Kidney epithelial cell (primary cell): ENCODE results near the gene UBAP2. TPM values are rescaled to one million over a fixed set of nuclear protein-coding genes. Genes with fewer than 3 reads are reported as not detected.
"Not testable (repeated sequence)": the region's sequence is repeated elsewhere in the genome, so short reads cannot be mapped to it uniquely, and the experiment has no call there.

Experiments
- DNase-seq: peaks from one replicate; pipeline ENCODE4 v3.0.0-alpha.2; 2010; ENCODE audit warnings: low read depth
- H3K27me3 ChIP-seq: 2 replicates; pipeline ENCODE4 v1.6.0; 2011; ENCODE audit warnings: low read length; ENCODE audit not compliant: control insufficient read depth, insufficient read depth
- H3K36me3 ChIP-seq: 2 replicates; pipeline ENCODE4 v1.5.1; 2011; ENCODE audit warnings: low read length; ENCODE audit not compliant: control insufficient read depth, insufficient read depth
- H3K4me3 ChIP-seq: 2 replicates; pipeline ENCODE4 v1.5.1; 2011; ENCODE audit warnings: low read depth, mild to moderate bottlenecking, control low read depth, low read length
- total RNA-seq: library from RNA; depleted of rRNA; stranded (reverse); fragments of >200 nt; gene quantifications from 2 replicates; pipeline ENCODE4 v1.2.3, GENCODE V29; 2015
- TF ChIP-seq, protein P1 (sequence below): IDR thresholded peaks from 2 replicates; pipeline ENCODE4 v1.5.1; 2011; ENCODE audit warnings: mild to moderate bottlenecking, moderate library complexity, low read length, control low read depth, inconsistent platforms; ENCODE audit not compliant: insufficient read depth, poor library complexity, severe bottlenecking

Gene UBAP2
- total RNA-seq, 1 donor from 2014 or later, result 25.5 TPM

DNA sequence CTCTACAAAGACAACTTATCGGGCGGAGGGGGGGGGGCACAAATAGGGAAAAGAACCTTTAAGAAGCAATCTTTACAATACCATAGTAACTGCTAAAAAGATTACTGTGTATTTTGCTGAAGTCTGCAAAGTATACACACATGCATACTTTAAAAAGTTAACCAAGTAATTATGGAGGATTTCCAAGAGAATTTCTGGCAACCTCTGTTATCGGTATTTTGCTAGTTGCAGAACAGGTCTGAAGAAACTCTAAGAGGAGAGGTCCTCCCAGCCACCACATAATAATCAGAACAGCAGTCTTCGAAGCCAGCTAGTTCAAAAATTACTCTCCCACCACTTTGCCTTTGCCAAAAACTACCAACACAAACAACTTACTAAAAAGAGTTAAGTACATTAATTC, 56.1 kb downstream of the UBAP2 start:
- Histone ChIP-seq H3K36me3 (no peaks in the 10 kb centered on the region), H3K4me3 (no peak overlapping the region), H3K27me3 (no peaks in the 10 kb centered on the region)
- TF ChIP-seq, protein P1, sequence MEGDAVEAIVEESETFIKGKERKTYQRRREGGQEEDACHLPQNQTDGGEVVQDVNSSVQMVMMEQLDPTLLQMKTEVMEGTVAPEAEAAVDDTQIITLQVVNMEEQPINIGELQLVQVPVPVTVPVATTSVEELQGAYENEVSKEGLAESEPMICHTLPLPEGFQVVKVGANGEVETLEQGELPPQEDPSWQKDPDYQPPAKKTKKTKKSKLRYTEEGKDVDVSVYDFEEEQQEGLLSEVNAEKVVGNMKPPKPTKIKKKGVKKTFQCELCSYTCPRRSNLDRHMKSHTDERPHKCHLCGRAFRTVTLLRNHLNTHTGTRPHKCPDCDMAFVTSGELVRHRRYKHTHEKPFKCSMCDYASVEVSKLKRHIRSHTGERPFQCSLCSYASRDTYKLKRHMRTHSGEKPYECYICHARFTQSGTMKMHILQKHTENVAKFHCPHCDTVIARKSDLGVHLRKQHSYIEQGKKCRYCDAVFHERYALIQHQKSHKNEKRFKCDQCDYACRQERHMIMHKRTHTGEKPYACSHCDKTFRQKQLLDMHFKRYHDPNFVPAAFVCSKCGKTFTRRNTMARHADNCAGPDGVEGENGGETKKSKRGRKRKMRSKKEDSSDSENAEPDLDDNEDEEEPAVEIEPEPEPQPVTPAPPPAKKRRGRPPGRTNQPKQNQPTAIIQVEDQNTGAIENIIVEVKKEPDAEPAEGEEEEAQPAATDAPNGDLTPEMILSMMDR, result no peak
- DNase-seq, result no peak

DNA sequence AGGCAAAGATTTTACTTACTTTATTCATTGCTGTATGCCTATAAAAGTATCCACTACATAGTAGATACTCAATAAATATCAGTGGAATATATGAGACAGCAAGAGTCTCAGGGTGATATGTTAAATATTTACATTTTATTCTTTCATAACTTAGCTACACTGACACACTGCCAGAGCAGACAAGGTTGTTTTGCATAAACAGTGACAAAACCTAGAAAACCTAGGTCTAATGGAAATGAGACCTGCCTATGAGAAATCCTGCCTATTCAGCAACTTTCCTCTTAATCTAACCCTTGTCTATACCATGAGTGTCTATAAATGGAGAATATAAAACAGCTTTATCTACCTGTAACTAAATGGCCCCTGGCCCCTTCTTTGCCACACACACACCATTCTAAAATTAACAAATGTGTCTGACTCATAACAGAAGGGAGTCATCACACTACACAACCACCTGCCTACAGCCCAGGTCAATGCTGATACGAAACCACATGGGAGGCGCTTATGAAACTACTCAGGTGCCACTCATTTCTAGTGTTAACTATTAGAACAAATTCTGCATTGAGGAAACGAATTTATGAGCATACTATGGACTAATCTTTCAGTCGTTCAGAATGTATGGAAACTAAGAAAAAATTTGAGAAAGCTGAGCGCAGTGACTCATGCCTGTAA, 60.3 kb downstream of the UBAP2 start:
- DNase-seq, result peak; percentile 1
- Histone ChIP-seq H3K4me3 (no peak overlapping the region), H3K27me3 (no peaks in the 10 kb centered on the region), H3K36me3 (no peaks in the 10 kb centered on the region)
- TF ChIP-seq, protein P1, result no peak

DNA sequence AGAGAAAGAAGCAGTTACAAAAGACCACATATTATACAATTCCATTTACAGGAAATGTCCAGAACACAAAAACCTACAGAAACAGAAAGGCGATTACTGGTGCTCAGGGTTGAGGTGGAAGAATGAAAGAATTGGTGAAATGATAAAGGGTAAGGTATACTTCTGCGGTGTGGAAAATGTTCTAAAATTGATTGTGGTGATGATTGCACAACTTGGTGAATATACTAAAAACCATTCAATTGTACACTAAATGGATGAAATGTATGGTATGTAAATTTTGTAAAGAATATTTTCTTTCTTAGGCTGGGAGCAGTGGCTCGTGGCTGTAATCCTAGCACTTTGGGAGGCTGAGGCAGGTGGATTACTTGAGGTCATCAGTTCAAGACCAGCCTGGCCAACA, 72.3 kb downstream of the UBAP2 start:
- H3K27me3 ChIP-seq, result no peaks in the 10 kb centered on the region
- TF ChIP-seq, protein P1, result no peak

DNA sequence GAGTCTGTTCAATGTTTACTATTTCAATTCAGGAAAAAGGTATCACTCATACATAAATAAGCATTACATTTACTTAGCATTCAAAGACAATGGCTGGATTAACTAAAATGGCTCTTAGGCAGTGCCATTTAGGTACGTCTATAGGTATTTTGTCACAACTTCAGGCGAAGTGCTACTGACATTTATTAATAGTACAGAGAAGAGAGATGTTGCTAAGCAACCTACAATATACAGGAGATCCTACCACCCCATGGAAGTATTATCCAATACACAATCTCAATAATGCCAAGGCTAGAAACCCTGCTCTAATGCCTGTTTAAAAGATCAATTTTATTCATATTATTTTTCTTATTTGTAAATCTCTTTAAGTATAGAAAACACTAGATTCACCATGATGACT, 76.0 kb downstream of the UBAP2 start:
- H3K36me3 ChIP-seq, result no peaks in the 10 kb centered on the region
- TF ChIP-seq, protein P1, result no peak
- H3K27me3 ChIP-seq, result no peaks in the 10 kb centered on the region
- DNase-seq, result no peak
- no peak overlapping the region for H3K4me3 ChIP-seq

More for the DNA sequence above, 72.3 kb downstream of the UBAP2 start:
- Histone ChIP-seq H3K4me3 (no peak overlapping the region), H3K36me3 (no peaks in the 10 kb centered on the region)
- no peak for DNase-seq

DNA sequence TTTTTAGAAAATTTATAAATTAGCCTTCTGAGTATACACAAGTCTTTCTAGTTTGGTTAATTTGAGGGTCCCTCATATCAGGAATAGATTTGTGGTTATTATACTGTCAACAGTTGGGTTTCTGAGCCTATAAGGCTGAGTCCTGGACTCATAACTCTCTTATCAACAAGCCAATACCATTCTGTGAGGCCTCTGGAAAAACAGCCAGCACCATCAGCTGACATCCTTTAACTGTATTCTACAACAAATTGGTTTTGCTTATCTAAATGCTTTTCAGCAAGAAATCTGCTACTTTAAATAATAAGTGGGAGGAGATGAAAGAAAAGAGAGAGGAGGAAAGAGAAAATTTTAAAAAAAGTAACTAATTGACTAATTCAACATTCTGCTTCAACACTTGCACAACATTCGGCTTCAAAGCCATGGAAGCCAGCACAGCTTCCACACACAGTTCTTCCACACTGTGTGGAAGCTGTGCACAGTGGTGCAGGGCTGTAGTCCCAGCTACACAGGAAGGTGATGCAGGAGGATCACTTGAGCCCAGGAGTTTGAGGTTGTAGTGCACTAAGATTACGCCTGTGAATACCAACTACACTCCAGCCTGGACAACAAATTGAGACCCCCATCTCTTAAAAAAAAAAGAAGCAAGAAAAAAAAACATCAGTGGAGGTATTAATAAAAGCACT, 84.5 kb downstream of the UBAP2 start:
- Histone ChIP-seq H3K27me3 (no peaks in the 10 kb centered on the region), H3K4me3 (no peak overlapping the region), H3K36me3 (no peaks in the 10 kb centered on the region)
- DNase-seq, result no peak
- TF ChIP-seq, protein P1, result no peak

DNA sequence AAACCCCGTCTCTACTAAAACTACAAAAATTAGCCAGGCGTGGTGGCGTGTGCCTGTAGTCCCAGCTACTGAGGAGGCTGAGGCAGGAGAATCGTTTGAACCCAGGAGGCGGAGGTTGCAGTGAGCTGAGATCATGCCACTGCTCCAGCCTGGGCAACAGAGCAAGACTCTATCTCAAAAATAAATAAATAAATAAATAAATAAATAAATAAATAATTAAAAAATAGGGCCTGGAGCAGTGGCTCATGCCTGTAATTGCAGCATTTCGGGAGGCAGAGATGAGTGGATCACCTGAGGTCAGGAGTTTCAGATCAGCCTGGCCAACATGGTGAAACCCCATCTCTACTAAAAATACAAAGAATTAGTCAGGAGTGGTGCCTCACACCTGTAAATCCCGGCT, 86.2 kb downstream of the UBAP2 start:
- not testable (repeated sequence) for H3K36me3 ChIP-seq, H3K27me3 ChIP-seq, DNase-seq, H3K4me3 ChIP-seq
